Ovary (tissue), 9 donors: ENCODE results near the gene RAP1A. TPM values are rescaled to one million over a fixed set of nuclear protein-coding genes. Genes with fewer than 3 reads are reported as not detected.

Experiments used
- DNase-seq, 5 donors: peaks; one replicate each; pipeline ENCODE4 v3.0.0-alpha.2; 2019 to 2020
- H3K27ac ChIP-seq, 2 donors: fragments of 200-600 bp; one replicate each; pipeline versions ENCODE4 v1.5.1 to v1.8.0; 2019 to 2022
- H3K27me3 ChIP-seq: fragments of 200-600 bp; one replicate; pipeline ENCODE4 v1.8.0; 2022
- H3K36me3 ChIP-seq: fragments of 200-600 bp; sonication (generic); one replicate; pipeline ENCODE4 v1.5.1; 2019
- H3K4me1 ChIP-seq: one replicate; pipeline ENCODE4 v1.8.1; 2013; ENCODE audit warnings: mild to moderate bottlenecking, moderate library complexity; ENCODE audit not compliant: insufficient read depth
- H3K4me3 ChIP-seq: fragments of 200-600 bp; sonication (generic); one replicate; pipeline ENCODE4 v1.5.1; 2017
- H3K9me3 ChIP-seq, 2 donors: fragments of 200-600 bp in 1 of 2; sonication (generic) in 1 of 2; one replicate each; pipeline versions ENCODE4 v1.5.1 to v1.8.1; 2013 to 2019; ENCODE audit warnings: mild to moderate bottlenecking in 1 of 2, moderate library complexity in 1 of 2
- EP300 ChIP-seq: sonication (generic); formaldehyde crosslinking; IDR thresholded peaks from one replicate; pipeline ENCODE4 v1.6.1; 2017; ENCODE audit warnings: antibody characterized with exemption
- POLR2A ChIP-seq: fragments of 450-650 bp; IDR thresholded peaks from one replicate; pipeline ENCODE4 v1.6.1; 2017; ENCODE audit warnings: antibody characterized with exemption, mild to moderate bottlenecking, moderate library complexity
- WGBS, 3 donors: extraction: QIAGEN DNeasy Blood & Tissue Kit in 1 of 3; methylation state at CpG; one replicate each; pipeline versions ENCODE4 v1.1.5 to v1.1.7; 2013 to 2017; 5-methylcytosine and 5-hydroxymethylcytosine counted together
- intact Hi-C, 4 donors: fragments of 100-400 bp; cut with DNase I; formaldehyde crosslinking; loops; one replicate each; pipeline versions ENCODE4 v1.11.0 to v1.15.1; 2022 to 2023
- polyA plus RNA-seq, 2 donors: library from polyadenylated mRNA; stranded (reverse); fragments of 200-250 nt in 1 of 2; fragments of 350-450 nt in 1 of 2; fragmentation: Illumina TruSeq in 1 of 2; extraction: RNeasy Lipid Tissue Mini Kit (QIAGEN cat#74804) in 1 of 2; gene quantifications; one replicate each; pipeline ENCODE4 v1.2.3, GENCODE V29; 2013 to 2014
- total RNA-seq, 7 donors: library from RNA; depleted of rRNA in 2 of 7; stranded (reverse); fragments of >200 nt in 2 of 7; fragmentation: NEBNext Ultra II Directional in 3 of 7; extraction: Animal tissue kit (Norgen Biotek cat#: 25700) in 3 of 7; gene quantifications; one replicate each; pipeline versions ENCODE4 v1.1.0 to v1.2.4, GENCODE V29; 2016 to 2023
- TF ChIP-seq, protein P1 (sequence below), 3 donors: fragments of 450-650 bp in 2 of 3; fragments of 200-600 bp in 1 of 3; IDR thresholded peaks; one replicate each; pipeline versions ENCODE4 v1.5.1 to v1.8.0; 2016 to 2022; ENCODE audit warnings: antibody characterized with exemption in 3 of 3, mild to moderate bottlenecking in 1 of 3
- donor health status: DM: no; HTN: no; CAD: no; lungs with moderate emphysema.
- donor health status: DM: no; HTN: no; CAD: no.
- donor health status: Bipolar disorder and iron deficiency.
- donor health status: DM: yes; HTN: yes; CAD: no.
- donor health status: DM: no; HTN: no; CAD: no.
- donor health status: DM: yes; HTN: yes; CAD: no.

Gene RAP1A
- total and polyA plus RNA-seq, 9 donors, result 22.2 to 118 (median 59.1) TPM

DNA sequence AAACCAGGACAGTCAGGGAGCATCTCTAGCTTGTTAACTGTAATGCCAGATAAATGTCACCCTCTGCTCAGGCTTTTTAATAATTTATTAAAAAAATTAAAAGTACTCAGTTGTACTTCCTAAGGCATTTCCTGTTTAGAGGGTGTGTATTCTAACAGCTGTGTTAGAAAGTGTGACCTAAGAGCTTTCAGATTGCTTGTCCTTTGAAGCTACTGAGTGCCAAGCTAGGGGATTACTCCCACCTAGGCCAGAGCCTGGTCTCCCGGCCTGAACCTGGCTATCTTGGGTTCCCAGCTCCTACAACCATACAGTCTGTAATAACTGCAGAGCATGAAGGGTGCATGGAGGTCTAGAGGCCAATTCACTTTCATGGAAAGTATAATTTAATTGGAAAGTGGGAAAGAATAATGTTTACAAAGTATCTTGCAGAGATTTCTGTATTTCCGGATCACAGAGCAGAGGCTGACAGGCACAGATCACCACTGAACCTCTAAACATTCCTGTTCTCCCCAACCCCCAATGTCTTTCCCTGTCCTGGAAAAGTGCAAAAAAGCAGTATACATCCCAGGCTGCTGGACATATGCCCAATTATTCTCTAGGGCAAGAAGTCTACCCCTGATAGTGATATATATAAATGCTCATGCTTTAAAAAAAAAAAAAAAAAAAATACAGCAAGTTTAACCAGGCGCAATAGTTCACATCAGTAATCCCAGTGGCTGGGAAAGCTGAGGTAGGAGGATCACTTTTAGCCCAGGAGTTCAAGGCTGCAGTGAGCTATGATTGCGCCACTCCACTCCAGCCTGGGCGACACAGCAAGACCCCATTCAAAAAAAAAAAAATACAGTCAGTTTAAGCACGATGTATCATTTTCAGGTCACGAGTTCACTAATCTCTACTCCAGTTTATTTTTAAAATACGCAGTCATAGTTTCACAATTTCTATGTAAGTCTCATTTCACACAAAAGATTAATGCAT is 36.7 kb upstream of the RAP1A start:
- Histone ChIP-seq H3K4me3 (no peak overlapping the region), H3K9me3 (no peaks in the 10 kb centered on the region), H3K27ac (no peak overlapping the region), H3K36me3 (no peaks in the 10 kb centered on the region), H3K4me1 (peaks cover 1% of the 10 kb centered on the region), H3K27me3 (no peaks in the 10 kb centered on the region)
- WGBS, 3 donors, result 57 to 62% (median 61%) methylated on average over 8 of the region's 8 CpGs
- no peak for DNase-seq
- TF ChIP-seq POLR2A (no peak), EP300 (no peak)
- intact Hi-C loops, result loop anchor here in 1 of 4 donors (10.0 kb wide), 1 partner anchor 68 kb away; no protein-coding TSS in a partner anchor

DNA sequence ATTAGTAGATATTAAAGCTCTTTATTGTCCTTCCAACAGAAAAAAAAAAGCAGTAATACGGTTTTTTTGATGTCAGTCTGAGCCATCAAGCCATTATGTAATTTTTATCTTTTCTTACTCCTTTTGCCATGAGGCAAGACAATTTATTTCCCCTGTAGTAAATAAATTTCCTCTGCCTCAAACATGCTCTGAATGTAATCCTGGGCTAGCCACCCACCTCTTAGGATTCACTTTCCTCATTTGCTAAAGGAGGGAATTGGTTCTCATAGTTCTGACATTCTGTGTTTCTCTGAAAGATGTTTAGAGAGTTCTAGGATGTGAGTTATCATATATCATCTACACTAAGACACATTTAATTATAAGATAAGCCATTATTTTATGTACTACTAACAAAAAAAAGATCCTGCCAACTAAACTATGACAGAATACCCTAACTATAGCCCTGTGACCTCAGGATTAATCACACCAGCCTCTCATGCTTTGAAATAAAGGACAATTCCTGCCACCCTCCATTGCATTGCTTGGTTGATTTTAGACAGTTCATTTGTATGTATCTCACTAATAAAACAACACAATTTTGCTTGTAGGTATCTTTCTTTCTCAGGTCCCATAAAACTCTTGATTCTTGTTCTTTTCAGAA is 34.0 kb upstream of the RAP1A start:
- no peaks in the 10 kb centered on the region for H3K9me3 ChIP-seq
- peaks cover 1% of the 10 kb centered on the region for H3K4me1 ChIP-seq
- H3K4me3 ChIP-seq, result no peak overlapping the region
- H3K27ac ChIP-seq, result no peak overlapping the region
- intact Hi-C loops, result loop anchor here in 1 of 4 donors (10.0 kb wide), 1 partner anchor 71 kb away; no protein-coding TSS in a partner anchor
- 70 to 71% (median 71%) methylated on average over 1 of the region's 1 CpG for WGBS, 3 donors
- no peak for DNase-seq
- no peaks in the 10 kb centered on the region for H3K27me3 ChIP-seq
- no peaks in the 10 kb centered on the region for H3K36me3 ChIP-seq
- TF ChIP-seq POLR2A (no peak), EP300 (no peak)
- TF ChIP-seq, protein P1, sequence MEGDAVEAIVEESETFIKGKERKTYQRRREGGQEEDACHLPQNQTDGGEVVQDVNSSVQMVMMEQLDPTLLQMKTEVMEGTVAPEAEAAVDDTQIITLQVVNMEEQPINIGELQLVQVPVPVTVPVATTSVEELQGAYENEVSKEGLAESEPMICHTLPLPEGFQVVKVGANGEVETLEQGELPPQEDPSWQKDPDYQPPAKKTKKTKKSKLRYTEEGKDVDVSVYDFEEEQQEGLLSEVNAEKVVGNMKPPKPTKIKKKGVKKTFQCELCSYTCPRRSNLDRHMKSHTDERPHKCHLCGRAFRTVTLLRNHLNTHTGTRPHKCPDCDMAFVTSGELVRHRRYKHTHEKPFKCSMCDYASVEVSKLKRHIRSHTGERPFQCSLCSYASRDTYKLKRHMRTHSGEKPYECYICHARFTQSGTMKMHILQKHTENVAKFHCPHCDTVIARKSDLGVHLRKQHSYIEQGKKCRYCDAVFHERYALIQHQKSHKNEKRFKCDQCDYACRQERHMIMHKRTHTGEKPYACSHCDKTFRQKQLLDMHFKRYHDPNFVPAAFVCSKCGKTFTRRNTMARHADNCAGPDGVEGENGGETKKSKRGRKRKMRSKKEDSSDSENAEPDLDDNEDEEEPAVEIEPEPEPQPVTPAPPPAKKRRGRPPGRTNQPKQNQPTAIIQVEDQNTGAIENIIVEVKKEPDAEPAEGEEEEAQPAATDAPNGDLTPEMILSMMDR (IDR thresholded peaks at IDR 0.05), result no peak

DNA sequence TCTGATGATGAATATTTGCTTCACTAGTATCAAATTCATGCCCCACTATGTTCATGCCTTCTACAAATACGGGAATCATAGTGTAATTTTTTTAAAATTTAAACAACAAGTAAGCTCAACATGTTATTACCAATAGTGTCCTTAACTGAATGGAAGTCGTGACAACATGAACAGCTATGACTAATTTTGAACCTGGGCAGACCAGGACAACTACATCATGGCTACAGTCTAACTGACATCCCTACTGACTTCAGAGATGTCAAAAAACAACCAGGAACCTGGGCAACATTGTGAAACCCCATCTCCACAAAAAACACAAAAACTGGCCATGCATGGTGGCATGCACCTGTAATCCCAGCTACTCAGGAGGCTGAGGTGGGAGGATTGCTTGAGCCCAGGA is 33.5 kb upstream of the RAP1A start:
- no peak for DNase-seq
- peaks cover 1% of the 10 kb centered on the region for H3K4me1 ChIP-seq
- H3K36me3 ChIP-seq, result no peaks in the 10 kb centered on the region
- no peak for TF ChIP-seq POLR2A
- TF ChIP-seq EP300, result no peak
- TF ChIP-seq, protein P1 (IDR thresholded peaks at IDR 0.05), result no peak
- 88 to 100% (median 90%) methylated on average over 2 of the region's 2 CpGs for WGBS, 3 donors
- no peaks in the 10 kb centered on the region for H3K27me3 ChIP-seq
- H3K4me3 ChIP-seq, result no peak overlapping the region
- intact Hi-C loops, result loop anchor here in 1 of 4 donors (10.0 kb wide), 1 partner anchor 71 kb away; no protein-coding TSS in a partner anchor
- H3K9me3 ChIP-seq, result no peaks in the 10 kb centered on the region
- no peak overlapping the region for H3K27ac ChIP-seq

DNA sequence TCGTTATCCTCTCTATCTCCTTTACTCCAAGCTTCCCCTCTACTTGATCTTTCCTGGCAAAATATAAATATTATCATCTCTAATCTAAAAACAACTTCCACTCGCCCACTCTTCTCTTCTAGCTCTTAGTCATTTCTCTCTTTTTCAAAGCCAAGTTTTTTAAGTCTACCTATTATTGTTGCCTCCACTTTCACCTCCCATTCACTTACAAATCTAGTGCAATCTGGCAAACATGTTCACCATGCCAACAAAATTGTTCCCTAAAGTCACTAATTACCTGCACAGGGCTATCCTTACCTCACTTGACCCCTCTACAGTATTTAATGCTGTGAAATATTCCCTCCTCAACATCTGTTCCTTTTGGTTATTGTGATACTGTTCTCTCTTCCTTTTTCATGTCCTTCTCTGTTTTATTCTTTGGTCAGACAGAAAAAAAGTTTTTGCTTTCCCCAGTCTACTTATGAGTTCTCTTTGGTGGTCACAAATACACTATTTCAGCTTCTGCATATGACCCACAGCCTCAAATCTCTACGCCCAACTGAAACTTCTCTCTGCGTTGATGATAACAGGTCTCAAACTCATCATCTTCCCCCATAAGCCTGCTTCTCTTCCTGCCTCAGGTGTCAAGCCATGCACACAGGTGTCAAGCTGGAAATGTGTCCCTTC is 31.9 kb upstream of the RAP1A start:
- TF ChIP-seq POLR2A (no peak), EP300 (no peak)
- TF ChIP-seq, protein P1 (IDR thresholded peaks at IDR 0.05), result no peak
- 60 to 78% (median 75%) methylated on average over 4 of the region's 4 CpGs for WGBS, 3 donors
- H3K27ac ChIP-seq, result no peak overlapping the region
- intact Hi-C loops, result loop anchor here in 1 of 4 donors (10.0 kb wide), 1 partner anchor 73 kb away; no protein-coding TSS in a partner anchor
- H3K9me3 ChIP-seq, result no peaks in the 10 kb centered on the region
- H3K27me3 ChIP-seq, result no peaks in the 10 kb centered on the region
- H3K4me1 ChIP-seq, result peaks cover 7% of the 10 kb centered on the region
- no peak overlapping the region for H3K4me3 ChIP-seq
- H3K36me3 ChIP-seq, result no peaks in the 10 kb centered on the region
- DNase-seq, result no peak
